NCI-H2196 (cell line): Measurements from ENCODE around the gene LUC7L3.
A peak's percentile ranks its signal among the peaks of the same experiment; 100 is the strongest.

ENCODE experiments used
- DNase-seq: peaks from one replicate; lab custom pipeline; 2025; ENCODE audit not compliant: unreplicated experiment; lab: John Stamatoyannopoulos, UW

The LUC7L3 gene

GRCh38 chr17:50685691-50686493 lies 33.5 kb upstream of the LUC7L3 start:
- no peak for DNase-seq

GRCh38 chr17:50686494-50687199 lies 32.8 kb upstream of the LUC7L3 start:
- DNase-seq = no peak

- no peak for DNase-seq
Observed at GRCh38 chr17:50687200-50688066, 32.0 kb upstream of the LUC7L3 start.

GRCh38 chr17:50688245-50688644 lies 31.2 kb upstream of the LUC7L3 start:
- no peak for DNase-seq

- no peak for DNase-seq
Observed at GRCh38 chr17:50689251-50689650, 30.2 kb upstream of the LUC7L3 start.

- no peak for DNase-seq
Observed at GRCh38 chr17:50689956-50690886, 29.2 kb upstream of the LUC7L3 start.

GRCh38 chr17:50690887-50691549 lies 28.4 kb upstream of the LUC7L3 start:
- no peak for DNase-seq

GRCh38 chr17:50691550-50692447 lies 27.6 kb upstream of the LUC7L3 start:
- peak; percentile 65 for DNase-seq

GRCh38 chr17:50692448-50693035 lies 26.9 kb upstream of the LUC7L3 start:
- DNase-seq = no peak

GRCh38 chr17:50693036-50693682 lies 26.2 kb upstream of the LUC7L3 start:
- no peak for DNase-seq

- DNase-seq = no peak
Observed at GRCh38 chr17:50696365-50696879, 23.0 kb upstream of the LUC7L3 start.

GRCh38 chr17:50697062-50697461 lies 22.3 kb upstream of the LUC7L3 start:
- no peak for DNase-seq

- no peak for DNase-seq
Observed at GRCh38 chr17:50697663-50698272, 21.6 kb upstream of the LUC7L3 start.

GRCh38 chr17:50699410-50699809 lies 20.0 kb upstream of the LUC7L3 start:
- DNase-seq = no peak

- no peak for DNase-seq
Observed at GRCh38 chr17:50703162-50703561, 16.2 kb upstream of the LUC7L3 start.

- DNase-seq = peak; percentile 85
Observed at GRCh38 chr17:50707289-50708049, 11.9 kb upstream of the LUC7L3 start, which contains the start of gene ANKRD40. ANKRD40 (minus strand) TSS chr17:50707914; CDS start chr17:50707654, 260 bp downstream.
